H54 (cell line): ENCODE measurements around the gene EFL1.

Experiments
- DNase-seq: peaks from one replicate; pipeline ENCODE4 v3.0.0; 2011; ENCODE audit warnings: low spot score, mixed read lengths; ENCODE audit not compliant: insufficient read length
- FAIRE-seq: peaks from 3 replicates; lab custom pipeline; 2011; peaks lifted over from hg19 to GRCh38; lab: Jason Lieb, UNC
- POLR2A ChIP-seq: IDR thresholded peaks from 2 replicates; pipeline ENCODE4 v1.6.1; 2011; ENCODE audit warnings: low read depth, mild to moderate bottlenecking, low read length

Gene EFL1

DNA sequence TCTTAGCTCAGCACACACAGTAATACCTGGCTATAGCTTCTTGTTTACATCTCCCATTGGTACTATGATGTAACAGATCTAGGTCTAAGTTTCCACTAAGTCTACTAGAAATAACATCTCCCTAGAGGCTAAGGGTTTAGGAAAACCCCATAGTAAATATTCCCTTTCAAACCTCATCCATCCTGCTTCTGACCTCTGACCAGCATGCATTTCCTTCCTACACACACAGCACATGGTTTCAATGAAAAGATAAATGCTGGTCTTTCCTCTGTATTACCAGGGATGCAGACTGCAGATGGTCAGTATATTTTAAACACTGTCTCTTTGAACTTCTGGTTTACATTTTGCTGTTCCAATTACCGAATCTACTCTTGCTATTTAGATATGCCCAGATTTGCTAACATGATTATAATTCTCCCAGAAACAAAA, 96.6 kb downstream of the EFL1 start:
- TF ChIP-seq POLR2A = no peak
- DNase-seq (no peak), FAIRE-seq (no peak)

DNA sequence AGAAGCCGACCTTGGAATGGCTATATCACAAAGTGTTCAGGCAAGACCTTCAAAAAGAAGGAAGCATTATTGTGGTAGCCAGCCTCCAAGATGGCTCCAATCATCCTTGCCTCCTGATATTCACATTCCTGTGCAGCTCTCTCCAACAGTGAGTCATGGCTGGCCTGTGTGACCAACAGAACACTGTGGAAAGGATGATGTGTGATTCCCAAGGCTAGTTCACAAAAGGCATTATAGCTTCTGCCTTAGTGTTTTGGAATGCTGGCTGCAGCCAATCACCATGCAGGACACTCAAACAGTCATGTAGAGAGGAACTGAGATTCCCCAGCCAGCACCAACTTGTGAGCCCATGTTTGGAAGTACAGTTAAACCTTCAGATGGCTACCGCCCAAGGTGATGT, 102.6 kb downstream of the EFL1 start:
- no peak for TF ChIP-seq POLR2A
- FAIRE-seq (peak; percentile 98), DNase-seq (peak; percentile 29)

DNA sequence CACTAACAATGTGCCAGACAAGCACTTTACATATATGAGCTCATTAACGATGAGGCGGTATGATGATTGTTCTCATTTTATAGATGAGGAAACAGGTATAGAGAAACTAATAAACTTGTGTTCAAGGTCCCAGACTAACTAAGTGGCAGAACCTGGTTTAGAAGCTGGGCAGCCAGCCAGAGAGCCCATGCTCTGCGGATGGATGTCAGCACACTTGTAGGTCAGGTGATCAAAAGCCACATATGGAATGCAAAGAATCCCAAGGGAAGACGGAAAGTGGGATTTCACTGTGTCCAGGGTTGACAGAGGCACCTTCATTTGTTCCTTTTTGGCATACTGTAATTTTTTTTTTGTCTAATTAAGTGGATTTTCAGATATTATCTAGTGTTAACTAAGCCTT, 103.7 kb downstream of the EFL1 start:
- no peak for TF ChIP-seq POLR2A
- FAIRE-seq (no peak), DNase-seq (no peak)

DNA sequence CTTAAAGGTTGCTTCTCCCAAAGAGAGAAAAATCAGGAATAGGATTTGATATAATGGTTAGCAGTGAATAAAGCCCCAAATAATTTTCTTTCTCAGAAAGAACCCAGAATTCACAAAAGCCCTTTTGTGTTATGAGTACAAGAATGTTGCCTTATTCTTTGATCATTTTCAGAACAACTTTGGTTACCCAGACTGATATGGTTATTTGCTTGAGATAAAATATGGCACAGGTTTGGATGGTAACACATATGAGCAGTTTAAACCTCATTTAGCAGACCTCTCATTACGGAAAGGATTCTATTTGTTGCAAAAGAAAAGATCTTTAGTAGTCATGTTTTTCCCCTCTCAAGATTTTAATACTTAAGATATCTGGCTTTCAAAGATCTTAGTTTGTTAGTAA, 111.9 kb downstream of the EFL1 start:
- DNase-seq (no peak), FAIRE-seq (no peak)
- no peak for TF ChIP-seq POLR2A

DNA sequence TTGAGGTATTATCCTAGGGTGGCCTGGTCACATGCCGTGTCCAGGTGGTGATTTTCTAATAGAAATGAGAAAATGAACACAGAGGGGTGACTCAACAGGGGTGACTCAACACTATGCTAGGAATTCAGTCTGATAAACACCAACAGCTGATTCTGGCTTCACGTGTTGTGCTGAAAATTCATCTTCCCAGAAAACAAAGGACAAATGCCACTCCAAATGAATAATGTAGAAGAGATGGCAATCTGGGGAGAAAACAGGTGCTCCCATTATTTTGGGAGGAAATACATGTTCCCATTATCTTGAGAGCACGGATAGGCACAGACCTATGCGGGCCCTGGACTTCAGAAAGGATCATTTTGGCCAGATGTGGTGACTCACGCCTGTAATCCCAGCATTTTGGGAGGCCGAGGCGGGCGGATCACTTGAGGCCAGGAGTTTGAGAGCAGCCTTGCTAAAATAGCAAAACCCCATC, 115.5 kb downstream of the EFL1 start:
- no peak for TF ChIP-seq POLR2A
- no peak for DNase-seq
- peak; percentile 82 for FAIRE-seq

DNA sequence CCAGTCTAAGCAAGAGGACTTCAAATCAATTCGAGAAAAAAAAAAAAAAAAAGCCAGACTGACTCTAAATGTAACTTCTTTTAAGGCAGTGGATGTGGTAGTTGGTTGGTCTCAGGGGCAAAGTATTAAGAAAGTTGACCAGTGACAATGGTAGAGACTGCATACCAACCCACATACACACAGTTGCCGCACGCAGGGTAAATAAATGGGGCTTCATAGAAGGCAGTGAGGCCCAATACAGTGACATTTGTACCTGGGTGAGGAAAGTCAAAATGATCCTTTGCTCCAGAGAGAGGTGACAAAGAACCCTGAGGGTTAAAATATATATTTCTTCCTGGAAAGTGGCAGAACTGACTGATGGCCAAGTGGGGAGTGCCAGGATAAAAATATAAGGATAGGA, 116.0 kb downstream of the EFL1 start:
- no peak for DNase-seq
- no peak for TF ChIP-seq POLR2A
- FAIRE-seq = no peak

DNA sequence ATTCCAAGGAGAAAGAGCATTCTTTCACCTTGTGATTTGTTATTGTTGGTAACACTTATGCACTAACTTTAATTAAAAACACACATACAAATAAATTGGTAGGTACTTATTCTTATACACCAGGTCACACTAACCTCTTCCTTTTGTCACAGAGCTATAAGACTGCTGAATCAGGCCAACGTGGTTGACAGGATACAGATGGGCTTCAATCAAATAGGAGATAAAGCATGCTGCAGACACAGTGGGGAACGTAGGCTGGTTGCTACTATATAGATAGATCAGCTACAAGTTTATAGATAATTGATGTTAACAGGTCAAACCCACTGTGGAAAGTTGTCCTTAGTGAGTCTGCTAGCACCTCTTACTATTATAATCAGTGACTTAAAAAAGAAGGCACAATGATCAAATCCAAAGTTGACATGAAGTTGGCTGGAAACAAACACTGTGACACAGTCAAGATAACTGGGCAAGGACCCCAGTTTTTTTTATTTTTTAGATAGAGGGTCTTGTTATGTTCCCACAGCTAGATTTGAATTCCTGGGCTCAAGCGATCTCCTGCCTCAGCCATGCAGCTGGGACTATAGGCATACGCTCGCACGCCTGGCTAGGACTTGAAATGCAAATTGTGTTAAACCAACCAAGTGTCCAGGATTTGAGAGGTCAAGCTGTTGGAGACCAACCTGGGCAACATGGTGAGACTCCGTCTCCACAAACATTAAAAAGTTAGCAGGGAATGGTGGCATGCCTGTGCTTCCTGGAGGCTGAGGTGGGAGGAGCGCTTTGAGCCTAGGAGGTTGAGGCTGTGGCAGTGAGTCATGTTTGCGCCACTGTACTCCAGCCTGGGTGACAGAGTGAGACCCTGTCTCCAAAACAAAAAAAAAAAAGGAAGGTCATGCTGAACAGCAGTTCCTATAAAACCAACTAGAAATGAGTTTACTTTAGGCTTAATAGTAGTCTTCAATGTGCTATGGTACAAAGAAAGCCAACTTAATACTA, 118.8 kb downstream of the EFL1 start:
- FAIRE-seq (no peak), DNase-seq (no peak)
- TF ChIP-seq POLR2A = no peak

DNA sequence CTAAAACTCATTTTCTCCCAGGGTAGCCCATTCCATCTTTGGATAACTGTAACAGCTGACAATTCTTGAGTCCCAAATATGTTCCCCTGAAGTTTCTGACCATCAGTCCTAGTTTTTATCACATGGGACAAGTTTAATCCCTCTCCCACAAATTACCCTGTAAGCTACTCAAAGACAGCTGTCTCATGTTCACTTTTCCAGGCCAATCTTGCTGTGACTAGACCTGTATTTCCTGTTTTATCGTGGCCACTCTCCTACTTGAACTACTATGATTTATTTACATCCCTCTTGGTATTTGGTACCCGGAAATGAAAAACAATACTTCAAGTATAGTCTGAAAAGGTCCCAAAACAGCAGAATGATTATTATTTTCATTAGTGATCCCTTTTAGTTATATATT, 121.6 kb downstream of the EFL1 start:
- DNase-seq (no peak), FAIRE-seq (no peak)
- TF ChIP-seq POLR2A = no peak

DNA sequence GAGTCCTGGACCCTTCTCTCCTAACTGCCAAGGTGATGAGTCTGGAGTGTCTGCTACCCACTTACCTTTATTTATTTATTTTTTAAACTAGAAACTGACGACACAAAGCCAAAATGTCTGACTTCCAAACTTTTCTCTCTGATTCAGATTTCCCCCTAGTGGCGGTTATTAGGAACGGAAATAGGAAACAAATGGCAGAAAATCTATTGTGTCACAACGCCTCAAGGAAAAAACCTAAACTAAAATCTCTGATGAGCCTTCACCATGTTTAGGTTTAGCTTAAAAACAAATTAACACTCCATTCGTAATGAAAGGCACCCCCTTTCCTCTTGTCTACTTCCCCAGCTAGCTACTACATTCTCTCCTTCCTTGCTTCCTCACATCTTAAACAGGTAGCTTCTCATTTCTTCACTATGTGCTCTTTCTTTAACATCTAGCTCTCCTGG, 122.7 kb downstream of the EFL1 start:
- FAIRE-seq (no peak), DNase-seq (no peak)
- TF ChIP-seq POLR2A = no peak

DNA sequence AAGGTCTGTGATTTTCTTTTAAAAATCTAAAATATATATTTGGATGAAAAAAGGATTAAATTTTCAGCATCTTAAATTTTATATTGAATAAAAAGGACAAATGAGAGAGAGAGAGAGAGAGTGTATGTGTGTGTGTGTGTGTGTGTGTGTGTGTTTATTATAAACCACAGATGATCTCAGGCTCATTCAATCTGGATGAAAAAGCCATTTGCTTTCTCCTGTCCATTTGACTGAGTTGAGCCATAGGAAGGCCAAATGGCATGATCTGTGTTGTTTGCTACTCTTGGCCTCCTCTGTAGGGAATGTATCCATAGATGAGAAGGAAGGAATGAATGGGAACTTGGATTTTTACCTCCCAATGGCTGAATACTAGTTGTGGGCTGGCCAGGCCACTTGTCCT, 124.2 kb downstream of the EFL1 start:
- no peak for TF ChIP-seq POLR2A
- DNase-seq (no peak), FAIRE-seq (no peak)

DNA sequence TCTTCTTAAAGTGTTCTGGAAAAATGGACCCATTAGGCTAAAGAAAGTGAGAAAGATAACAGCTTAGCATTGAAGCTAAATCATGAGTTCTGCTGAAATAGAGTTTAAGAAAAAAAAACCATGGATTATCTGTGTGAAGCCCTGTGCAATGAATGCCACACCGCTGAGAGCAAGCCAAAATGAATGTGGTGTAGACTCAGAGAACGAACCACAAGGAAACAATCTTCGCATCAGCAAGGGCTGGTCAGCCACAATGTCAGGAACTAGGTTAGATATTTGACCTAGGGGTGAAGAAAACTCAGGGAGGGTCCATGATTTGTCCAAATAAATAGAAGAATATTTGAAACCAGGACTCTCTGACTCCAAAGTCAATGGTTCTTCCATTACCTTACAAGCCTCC, 125.3 kb downstream of the EFL1 start:
- TF ChIP-seq POLR2A = no peak
- no peak for FAIRE-seq
- DNase-seq = no peak

DNA sequence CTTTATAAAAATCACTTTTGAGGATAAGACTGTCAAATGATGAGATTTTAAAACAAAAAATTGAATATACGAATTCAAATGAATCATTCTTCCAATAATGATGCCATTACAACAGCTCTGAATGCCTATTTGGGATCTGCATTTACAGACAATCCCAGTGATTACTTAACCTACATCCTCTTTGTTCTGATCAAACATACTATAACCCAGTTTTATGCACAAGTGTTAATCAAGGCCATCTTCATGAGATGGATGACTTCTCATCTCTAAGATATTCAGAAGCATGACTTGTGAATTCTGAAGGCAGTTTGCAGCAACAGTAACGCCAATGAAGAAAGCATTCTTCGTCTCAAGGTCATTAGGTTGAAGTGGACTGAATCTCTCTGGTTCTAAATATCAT, 126.4 kb downstream of the EFL1 start:
- FAIRE-seq (no peak), DNase-seq (no peak)
- TF ChIP-seq POLR2A = no peak

DNA sequence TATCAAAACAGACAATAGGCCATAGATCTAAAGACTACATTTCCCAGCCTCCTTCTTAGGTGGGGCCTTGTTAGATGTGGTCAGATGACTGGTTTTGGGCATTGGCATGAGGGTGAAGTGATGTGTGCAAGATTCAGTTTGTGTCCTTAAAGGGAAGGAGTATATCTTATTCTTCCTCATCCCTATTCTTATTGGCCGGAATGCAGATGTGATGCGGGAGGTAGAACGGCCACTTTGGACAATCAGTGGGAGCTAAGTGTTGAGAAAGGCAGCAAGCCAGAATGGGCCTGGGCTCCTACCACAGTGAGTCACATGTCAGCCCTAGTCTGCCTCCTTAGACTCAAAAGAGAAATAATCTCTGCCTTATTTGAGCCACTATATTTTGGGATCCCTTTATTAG, 126.9 kb downstream of the EFL1 start:
- DNase-seq (no peak), FAIRE-seq (no peak)
- no peak for TF ChIP-seq POLR2A

DNA sequence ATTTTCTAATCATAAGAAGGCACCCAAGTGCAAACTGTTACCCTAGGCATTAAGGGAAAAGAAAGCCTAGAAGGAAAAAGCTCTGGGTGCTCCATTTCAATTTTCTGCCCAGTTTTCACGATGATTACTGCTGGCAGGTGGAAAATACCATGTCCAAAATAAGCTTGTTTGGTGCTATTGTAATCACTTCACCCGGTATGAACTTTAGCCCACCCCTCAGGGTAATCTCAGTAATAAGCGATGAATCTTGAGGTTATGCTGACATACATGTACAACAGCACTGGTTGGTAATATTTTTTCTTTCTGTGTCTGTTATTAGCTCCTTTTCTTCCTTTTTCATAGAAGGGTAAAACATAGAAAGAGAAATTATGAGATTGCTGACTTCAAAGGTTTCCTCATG, 128.1 kb downstream of the EFL1 start:
- FAIRE-seq (no peak), DNase-seq (no peak)
- no peak for TF ChIP-seq POLR2A

DNA sequence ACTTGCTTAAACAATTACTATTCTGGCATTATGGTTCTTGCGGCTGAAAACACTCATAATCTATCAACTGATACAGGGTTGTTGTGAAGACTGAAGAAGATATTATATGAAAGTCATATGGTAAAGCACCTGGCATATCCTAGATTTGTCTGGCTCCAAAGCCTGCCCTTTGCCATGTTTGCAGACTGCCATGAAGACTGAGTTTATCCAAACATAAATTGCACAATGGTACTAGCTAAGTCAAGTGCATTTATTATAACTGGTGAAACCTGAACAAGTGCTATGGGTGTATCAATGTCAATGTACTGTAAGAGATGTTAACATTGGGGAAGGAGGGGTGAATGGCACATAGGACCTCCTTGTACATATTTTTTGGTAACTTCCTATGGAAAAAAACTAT, 129.3 kb downstream of the EFL1 start:
- FAIRE-seq (no peak), DNase-seq (no peak)
- TF ChIP-seq POLR2A = no peak
